ENCODE data around the gene OR5AC2. TPM values are rescaled to one million over a fixed set of nuclear protein-coding genes. Genes with fewer than 3 reads are reported as not detected.

The OR5AC2 gene
- total RNA-seq, 1 experiment from 2014 or later = not detected

Other genes starting within 250 kb of the OR5AC2 start
- 22.0 and 23.8 TPM in 2 replicates for gene RIOX2, start 114.7 kb upstream of the OR5AC2 start, total RNA-seq (2014; rRNA removed; shearing (Covaris generic))
- not detected in 2 replicates for gene GABRR3, start 51.9 kb upstream of the OR5AC2 start, total RNA-seq (2014; rRNA removed; shearing (Covaris generic))
- not detected in 2 replicates for gene OR5H1, start 43.5 kb downstream of the OR5AC2 start, total RNA-seq (2014; rRNA removed; shearing (Covaris generic))
- gene OR5H14, start 60.3 kb downstream of the OR5AC2 start, total RNA-seq (2014; rRNA removed; shearing (Covaris generic)) = not detected in 2 replicates
- gene OR5H15, start 79.5 kb downstream of the OR5AC2 start, total RNA-seq (2014; rRNA removed; shearing (Covaris generic)) = not detected in 2 replicates
- not detected in 2 replicates for gene OR5H6, start 177.1 kb downstream of the OR5AC2 start, total RNA-seq (2014; rRNA removed; shearing (Covaris generic))
- gene OR5H2, start 195.3 kb downstream of the OR5AC2 start, total RNA-seq (2014; rRNA removed; shearing (Covaris generic)) = not detected in 2 replicates

All from M059J (cell line).